Body of pancreas (tissue), 4 donors: ENCODE results near the gene CD109.

ENCODE experiments used
- CTCF ChIP-seq, 7 experiments: fragments of 450-650 bp in 4 of 7; fragments of 200-600 bp in 3 of 7; sonication (generic) in 3 of 7; IDR thresholded peaks; one replicate each; pipeline ENCODE4 v1.5.1; 2016 to 2019; ENCODE audit warnings: antibody characterized with exemption in 7 of 7
- POLR2A ChIP-seq, 3 donors: fragments of 450-650 bp; IDR thresholded peaks; one replicate each; pipeline ENCODE4 v1.6.1; 2016; ENCODE audit warnings: antibody characterized with exemption in 3 of 3, mild to moderate bottlenecking in 2 of 3

- TF ChIP-seq CTCF (IDR thresholded peaks at IDR 0.05) (no peak), POLR2A (IDR thresholded peaks at IDR 0.05) (no peak)
Measured at GRCh38 chr6:73774311-73774774, 78.3 kb downstream of the CD109 start.
